ENCODE data around the gene ISG15. TPM values are rescaled to one million over a fixed set of nuclear protein-coding genes. Genes with fewer than 3 reads are reported as not detected.

ISG15 gene
- total RNA-seq, 1 experiment from 2014 or later: 63.1 TPM

GRCh38 chr1:1033731-1034438 lies 20.6 kb downstream of the ISG15 start:
- Mint-ChIP-seq H3K4me3 (ENCODE audit: unreplicated experiment) (no peak overlapping the region), H3K4me1 (ENCODE audit: low read depth, unreplicated experiment) (peaks cover 5% of the 10 kb centered on the region), H3K27ac (ENCODE audit: unreplicated experiment) (no peak overlapping the region), H3K9me3 (ENCODE audit: unreplicated experiment) (no peaks in the 10 kb centered on the region), H3K36me3 (ENCODE audit: insufficient read depth, unreplicated experiment) (peaks cover 28% of the 10 kb centered on the region), H3K27me3 (ENCODE audit: insufficient read depth, unreplicated experiment) (no peaks in the 10 kb centered on the region)
- ChIA-PET POLR2A (no interaction called here), CTCF (no interaction called here)
- Histone ChIP-seq H3K4me3 (ENCODE audit: low read depth, low read length) (no peak overlapping the region), H3K9me3 (no peaks in the 10 kb centered on the region), H3K4me1 (peaks cover 18% of the 10 kb centered on the region), H3K36me3 (ENCODE audit: control insufficient read depth, insufficient read depth, low read length) (no peaks in the 10 kb centered on the region; the same call in none of the 2 replicates), H3K27me3 (replicated peaks; ENCODE audit: control insufficient read depth, insufficient read depth, low read length) (no peaks in the 10 kb centered on the region)
- BruUV-seq (replicated peaks): no TSS peak
- DNase-seq: no peak
- intact Hi-C loops (cut with micrococcal nuclease; ENCODE audit: unreplicated experiment): no loop called here
- no peak for TF ChIP-seq CTCF (IDR thresholded peaks at IDR 0.05; ENCODE audit: insufficient read depth in 1 of 2, low read depth in 1 of 2, low read length in 1 of 2, severe bottlenecking in 1 of 2, unreplicated experiment in 1 of 2)

GRCh38 chr1:1034439-1034781 lies 21.1 kb downstream of the ISG15 start:
- Histone ChIP-seq H3K4me3 (ENCODE audit: low read depth, low read length) (no peak overlapping the region), H3K27me3 (replicated peaks; ENCODE audit: control insufficient read depth, insufficient read depth, low read length) (no peaks in the 10 kb centered on the region), H3K36me3 (ENCODE audit: control insufficient read depth, insufficient read depth, low read length) (no peaks in the 10 kb centered on the region; the same call in none of the 2 replicates), H3K4me1 (peaks cover 18% of the 10 kb centered on the region), H3K9me3 (no peaks in the 10 kb centered on the region)
- POLR2A ChIA-PET: no interaction called here
- no peak for DNase-seq
- H3K27ac Mint-ChIP-seq (ENCODE audit: unreplicated experiment): no peak overlapping the region
- TF ChIP-seq CTCF (IDR thresholded peaks at IDR 0.05; ENCODE audit: insufficient read depth in 1 of 2, low read depth in 1 of 2, low read length in 1 of 2, severe bottlenecking in 1 of 2, unreplicated experiment in 1 of 2): no peak
- CTCF ChIA-PET: no interaction called here
- BruUV-seq (replicated peaks): no TSS peak
- peaks cover 5% of the 10 kb centered on the region for H3K4me1 Mint-ChIP-seq (ENCODE audit: low read depth, unreplicated experiment)
- H3K4me3 Mint-ChIP-seq (ENCODE audit: unreplicated experiment): no peak overlapping the region
- intact Hi-C loops (cut with micrococcal nuclease; ENCODE audit: unreplicated experiment): no loop called here
- H3K27me3 Mint-ChIP-seq (ENCODE audit: insufficient read depth, unreplicated experiment): no peaks in the 10 kb centered on the region
- no peaks in the 10 kb centered on the region for H3K9me3 Mint-ChIP-seq (ENCODE audit: unreplicated experiment)
- H3K36me3 Mint-ChIP-seq (ENCODE audit: insufficient read depth, unreplicated experiment): peaks cover 28% of the 10 kb centered on the region

GRCh38 chr1:1035291-1035943 lies 22.1 kb downstream of the ISG15 start:
- no TSS peak for BruUV-seq (replicated peaks)
- no peaks in the 10 kb centered on the region for H3K9me3 ChIP-seq
- peaks cover 35% of the 10 kb centered on the region for H3K36me3 Mint-ChIP-seq (ENCODE audit: insufficient read depth, unreplicated experiment)
- no peak overlapping the region for H3K27ac Mint-ChIP-seq (ENCODE audit: unreplicated experiment)
- DNase-seq: no peak
- ChIA-PET POLR2A (interaction anchor here (0.6 kb wide), 1 partner anchor 29 kb away, joined by 3 read pairs; no protein-coding TSS in a partner anchor), CTCF (no interaction called here)
- no peak overlapping the region for H3K4me3 Mint-ChIP-seq (ENCODE audit: unreplicated experiment)
- H3K9me3 Mint-ChIP-seq (ENCODE audit: unreplicated experiment): no peaks in the 10 kb centered on the region
- H3K27me3 ChIP-seq (replicated peaks; ENCODE audit: control insufficient read depth, insufficient read depth, low read length): no peaks in the 10 kb centered on the region
- no peak for TF ChIP-seq CTCF (IDR thresholded peaks at IDR 0.05; ENCODE audit: insufficient read depth in 1 of 2, low read depth in 1 of 2, low read length in 1 of 2, severe bottlenecking in 1 of 2, unreplicated experiment in 1 of 2)
- intact Hi-C loops (cut with micrococcal nuclease; ENCODE audit: unreplicated experiment): no loop called here
- H3K4me3 ChIP-seq (ENCODE audit: low read depth, low read length): no peak overlapping the region
- peaks cover 18% of the 10 kb centered on the region for H3K4me1 ChIP-seq
- no peaks in the 10 kb centered on the region for H3K27me3 Mint-ChIP-seq (ENCODE audit: insufficient read depth, unreplicated experiment)
- no peaks in the 10 kb centered on the region; the same call in none of the 2 replicates for H3K36me3 ChIP-seq (ENCODE audit: control insufficient read depth, insufficient read depth, low read length)
- H3K4me1 Mint-ChIP-seq (ENCODE audit: low read depth, unreplicated experiment): peaks cover 5% of the 10 kb centered on the region
